Large intestine (tissue), 3 donors: ENCODE data around the gene SAMHD1. TPM values are rescaled to one million over a fixed set of nuclear protein-coding genes. Genes with fewer than 3 reads are reported as not detected.
"Not testable (repeated sequence)": the region's sequence is repeated elsewhere in the genome, so short reads cannot be mapped to it uniquely, and the experiment has no call there.

Source experiments
- DNase-seq, 2 donors: peaks; one replicate each; pipeline versions ENCODE4 v3.0.0 to v3.0.0-alpha.2; 2013
- H3K27ac ChIP-seq: one replicate; pipeline ENCODE4 v1.5.1; 2013; ENCODE audit warnings: low read length
- H3K27me3 ChIP-seq: 2 replicates; pipeline ENCODE4 v1.6.1; 2013; ENCODE audit warnings: low read length; ENCODE audit not compliant: control insufficient read depth, insufficient read depth
- H3K36me3 ChIP-seq: 2 replicates; pipeline ENCODE4 v1.6.1; 2013; ENCODE audit warnings: low read length; ENCODE audit not compliant: control insufficient read depth, insufficient read depth
- H3K4me1 ChIP-seq: one replicate; pipeline ENCODE4 v1.6.1; 2013; ENCODE audit warnings: low read length; ENCODE audit not compliant: control insufficient read depth, insufficient read depth
- H3K4me3 ChIP-seq: one replicate; pipeline ENCODE4 v1.5.1; 2013; ENCODE audit warnings: low read length
- H3K9me3 ChIP-seq: one replicate; pipeline ENCODE4 v1.6.1; 2013; ENCODE audit warnings: mild to moderate bottlenecking, low read depth, low read length, moderate library complexity; ENCODE audit not compliant: control insufficient read depth
- WGBS: methylation state at CpG from one replicate; pipeline ENCODE4 v1.1.5; 2013; ENCODE audit warnings: low lambda C conversion rate; ENCODE audit not compliant: insufficient coverage; 5-methylcytosine and 5-hydroxymethylcytosine counted together
- polyA plus RNA-seq: library from polyadenylated mRNA; unstranded; fragments of 120-200 nt; gene quantifications from one replicate; pipeline ENCODE4 v1.2.1, GENCODE V29; 2013

Gene SAMHD1
- polyA plus RNA-seq, 1 donor: 40.4 TPM

DNA sequence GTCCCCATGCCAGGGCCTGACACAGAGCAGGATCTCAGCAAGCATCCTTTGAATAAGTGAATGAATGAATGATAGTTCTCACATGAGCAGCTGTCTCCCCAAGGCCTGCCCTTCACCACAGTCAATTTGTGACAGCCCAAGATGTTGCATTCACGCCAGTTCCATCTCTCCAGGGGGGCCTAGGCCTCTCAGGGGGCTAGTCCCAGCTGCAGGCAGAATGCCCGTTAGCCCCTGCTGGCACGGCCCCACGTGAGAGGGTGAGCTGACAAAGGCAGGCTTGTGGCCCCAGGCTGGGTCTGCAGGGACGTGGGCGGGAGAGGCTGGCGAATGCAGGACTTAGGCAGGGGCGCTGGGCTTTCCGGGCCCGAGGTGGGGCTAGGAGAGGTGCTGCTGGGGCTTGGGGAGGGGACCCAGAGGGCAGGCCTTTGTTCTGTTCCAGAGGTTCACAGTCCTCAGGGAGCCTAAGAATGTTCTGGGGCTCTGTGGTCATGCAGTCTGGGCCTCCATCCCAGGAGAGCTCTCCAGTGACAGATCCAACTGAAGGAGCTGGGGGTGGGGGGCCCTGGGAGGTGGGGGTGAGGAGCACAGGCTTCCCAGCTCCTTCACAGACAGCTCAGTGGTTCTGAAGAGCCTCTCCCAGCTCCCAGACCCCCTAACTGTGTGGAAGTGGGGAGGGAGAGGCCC lies 106.1 kb downstream of the SAMHD1 start:
- no peaks in the 10 kb centered on the region for H3K9me3 ChIP-seq
- H3K27ac ChIP-seq: no peak overlapping the region
- no peaks in the 10 kb centered on the region for H3K36me3 ChIP-seq
- peaks cover 16% of the 10 kb centered on the region for H3K4me1 ChIP-seq
- no peak overlapping the region for H3K4me3 ChIP-seq
- no peaks in the 10 kb centered on the region for H3K27me3 ChIP-seq
- WGBS: no CpG with 5 or more reads among the region's 10 CpGs
- no peak for DNase-seq

DNA sequence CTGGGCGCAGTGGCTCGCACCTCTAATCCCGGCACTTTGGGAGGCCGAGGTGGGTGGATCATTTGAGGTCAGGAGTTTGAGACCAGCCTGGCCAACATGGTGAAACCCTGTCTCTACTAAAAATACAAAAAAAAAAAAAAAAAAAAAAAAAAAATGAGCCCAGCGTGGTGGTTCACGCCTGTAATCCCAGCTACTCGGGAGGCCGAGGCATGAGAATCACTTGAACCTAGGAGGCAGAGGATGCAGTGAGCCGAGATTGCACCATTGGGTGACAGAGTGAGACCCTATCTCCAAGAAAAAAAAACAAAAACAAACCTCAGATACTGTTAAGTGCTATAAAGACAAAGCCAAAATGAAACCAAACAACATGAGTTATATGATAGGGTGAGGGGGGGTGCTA lies 110.5 kb downstream of the SAMHD1 start:
- whole genome bisulfite sequencing: 92% methylated on average over 2 of the region's 9 CpGs
- H3K27me3 ChIP-seq, H3K4me3 ChIP-seq, H3K36me3 ChIP-seq, DNase-seq, H3K4me1 ChIP-seq, H3K9me3 ChIP-seq, H3K27ac ChIP-seq: not testable (repeated sequence)

Other genes starting within 250 kb of the SAMHD1 start
- 18.3 TPM for gene NDRG3, start 205.6 kb downstream of the SAMHD1 start, polyA plus RNA-seq
- gene DSN1, start 177.9 kb downstream of the SAMHD1 start, polyA plus RNA-seq: 13.8 TPM
- 17.0 TPM for gene TLDC2, start 75.6 kb downstream of the SAMHD1 start, polyA plus RNA-seq
- 6.0 TPM for gene RBL1, start 144.3 kb upstream of the SAMHD1 start, polyA plus RNA-seq
- 177 TPM for gene RPN2, start 227.6 kb upstream of the SAMHD1 start, polyA plus RNA-seq
- 3.6 TPM for gene MROH8, start 227.8 kb upstream of the SAMHD1 start, polyA plus RNA-seq